Natural killer cell (primary cell): ENCODE measurements around the gene TMEM63B. TPM values are rescaled to one million over a fixed set of nuclear protein-coding genes. Genes with fewer than 3 reads are reported as not detected.

Experiments
- ATAC-seq, 3 donors: fragments of 150-1000 bp in 2 of 3; fragments of 200-7000 bp in 1 of 3; cut with Tn5 transposase; 1 replicate in 1 of 3; 2 replicates in 2 of 3; pipeline ENCODE4 v1.10.0; 2021; ENCODE audit warnings: mild to moderate bottlenecking in 2 of 3, moderate library complexity in 2 of 3
- DNase-seq, 2 donors: peaks; one replicate each; pipeline versions ENCODE4 v3.0.0 to v3.0.0-alpha.2; 2013 to 2021; ENCODE audit warnings: mixed read lengths in 1 of 2
- H3K27ac ChIP-seq: one replicate; pipeline ENCODE4 v1.5.1; 2013; ENCODE audit warnings: mild to moderate bottlenecking, low read length
- H3K27me3 ChIP-seq: one replicate; pipeline ENCODE4 v1.6.1; 2013; ENCODE audit warnings: low read length; ENCODE audit not compliant: control insufficient read depth, insufficient read depth
- H3K36me3 ChIP-seq: one replicate; pipeline ENCODE4 v1.6.1; 2013; ENCODE audit warnings: low read length; ENCODE audit not compliant: control insufficient read depth, insufficient read depth
- H3K4me1 ChIP-seq: one replicate; pipeline ENCODE4 v1.6.1; 2013; ENCODE audit warnings: low read length; ENCODE audit not compliant: control insufficient read depth, insufficient read depth
- H3K4me3 ChIP-seq: one replicate; pipeline ENCODE4 v1.5.1; 2013; ENCODE audit warnings: low read length
- H3K9me3 ChIP-seq: one replicate; pipeline ENCODE4 v1.6.1; 2013; ENCODE audit warnings: low read length; ENCODE audit not compliant: control insufficient read depth, insufficient read depth
- H3K27ac Mint-ChIP-seq, 2 donors: one replicate each; pipeline ENCODE4 v1.8.0; 2022; ENCODE audit warnings: mild to moderate bottlenecking in 2 of 2, mixed read lengths in 2 of 2, moderate library complexity in 1 of 2
- H3K27me3 Mint-ChIP-seq, 2 donors: one replicate each; pipeline ENCODE4 v1.8.0; 2022; ENCODE audit warnings: low read depth in 2 of 2, mixed read lengths in 2 of 2
- H3K36me3 Mint-ChIP-seq: one replicate; pipeline ENCODE4 v1.8.0; 2022; ENCODE audit warnings: mixed read lengths
- H3K4me1 Mint-ChIP-seq, 2 donors: one replicate each; pipeline ENCODE4 v1.8.0; 2022; ENCODE audit warnings: mixed read lengths in 2 of 2
- H3K4me3 Mint-ChIP-seq: one replicate; pipeline ENCODE4 v1.8.0; 2022; ENCODE audit warnings: mild to moderate bottlenecking, moderate library complexity, mixed read lengths
- H3K9me3 Mint-ChIP-seq, 2 donors: one replicate each; pipeline ENCODE4 v1.8.0; 2022; ENCODE audit warnings: mixed read lengths in 2 of 2
- WGBS: methylation state at CpG from one replicate; pipeline ENCODE4 v1.1.7; 2013; ENCODE audit warnings: missing lambda C conversion rate; ENCODE audit not compliant: insufficient coverage; 5-methylcytosine and 5-hydroxymethylcytosine counted together
- intact Hi-C: fragments of 100-400 bp; cut with micrococcal nuclease; formaldehyde crosslinking; loops from one replicate; pipeline ENCODE4 v1.14.2; 2022
- total RNA-seq, 4 donors: library from RNA; stranded (reverse); fragments of 120-200 nt in 1 of 4; gene quantifications; one replicate each; pipeline versions ENCODE4 v1.2.3 to v1.2.4, GENCODE V29; 2013 to 2022
- TF ChIP-seq, protein P1 (sequence below): fragments of 200-600 bp; IDR thresholded peaks from one replicate; pipeline ENCODE4 v1.8.0; 2022; ENCODE audit warnings: antibody characterized with exemption

The TMEM63B gene
- total RNA-seq, 3 donors from 2014 or later (not counting 1 experiment from before 2014, with no cell fraction given), result 24.7 to 30.8 (median 28.1) TPM

DNA sequence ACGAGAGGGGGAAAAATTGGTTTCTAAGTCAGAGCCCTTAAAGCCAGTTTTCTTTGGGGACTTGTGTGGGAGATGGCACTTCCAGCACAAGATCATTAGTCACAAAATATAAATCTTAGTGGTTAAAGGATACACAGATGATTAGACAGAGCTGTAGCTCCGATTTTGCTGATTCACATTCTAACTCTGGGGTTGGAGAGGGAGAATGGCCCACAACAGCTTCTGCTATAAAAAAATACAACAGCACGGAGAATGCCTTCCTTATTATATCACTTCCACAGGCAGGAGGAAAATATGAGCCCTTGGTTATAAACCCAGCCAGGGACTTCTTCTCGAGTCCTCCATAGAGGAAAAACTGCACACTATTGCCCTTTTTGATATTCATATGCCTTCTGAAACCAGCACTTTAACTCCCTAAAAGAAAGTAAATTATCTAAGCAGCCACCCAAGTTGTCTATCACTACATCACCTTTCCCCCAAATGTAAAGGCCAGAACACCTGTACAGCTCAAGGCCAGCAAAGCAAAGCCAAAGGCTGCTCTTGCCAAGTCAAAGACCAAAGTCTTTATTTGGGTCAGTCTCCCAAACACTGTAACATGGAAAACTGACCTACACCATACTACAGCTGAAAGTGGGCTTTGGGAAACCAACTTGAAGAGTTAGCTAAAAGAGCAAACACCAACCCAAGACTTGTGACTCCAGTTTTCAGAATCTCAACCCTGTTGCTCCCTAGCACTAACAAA, 10.5 kb upstream of the TMEM63B start:
- Histone ChIP-seq H3K27ac (no peak overlapping the region), H3K9me3 (no peaks in the 10 kb centered on the region), H3K36me3 (peaks cover 26% of the 10 kb centered on the region), H3K4me1 (peaks cover 15% of the 10 kb centered on the region), H3K27me3 (no peaks in the 10 kb centered on the region), H3K4me3 (no peak overlapping the region)
- WGBS, result 88% methylated on average over 3 of the region's 4 CpGs
- Mint-ChIP-seq H3K36me3 (no peaks in the 10 kb centered on the region), H3K4me3 (no peak overlapping the region), H3K27me3 (no peaks in the 10 kb centered on the region), H3K4me1 (peaks cover 7 to 30% of the 10 kb centered on the region in 2 donors), H3K9me3 (no peaks in the 10 kb centered on the region), H3K27ac (no peak overlapping the region)
- intact Hi-C loops, result no loop called here
- DNase-seq, result no peak
- TF ChIP-seq, protein P1, sequence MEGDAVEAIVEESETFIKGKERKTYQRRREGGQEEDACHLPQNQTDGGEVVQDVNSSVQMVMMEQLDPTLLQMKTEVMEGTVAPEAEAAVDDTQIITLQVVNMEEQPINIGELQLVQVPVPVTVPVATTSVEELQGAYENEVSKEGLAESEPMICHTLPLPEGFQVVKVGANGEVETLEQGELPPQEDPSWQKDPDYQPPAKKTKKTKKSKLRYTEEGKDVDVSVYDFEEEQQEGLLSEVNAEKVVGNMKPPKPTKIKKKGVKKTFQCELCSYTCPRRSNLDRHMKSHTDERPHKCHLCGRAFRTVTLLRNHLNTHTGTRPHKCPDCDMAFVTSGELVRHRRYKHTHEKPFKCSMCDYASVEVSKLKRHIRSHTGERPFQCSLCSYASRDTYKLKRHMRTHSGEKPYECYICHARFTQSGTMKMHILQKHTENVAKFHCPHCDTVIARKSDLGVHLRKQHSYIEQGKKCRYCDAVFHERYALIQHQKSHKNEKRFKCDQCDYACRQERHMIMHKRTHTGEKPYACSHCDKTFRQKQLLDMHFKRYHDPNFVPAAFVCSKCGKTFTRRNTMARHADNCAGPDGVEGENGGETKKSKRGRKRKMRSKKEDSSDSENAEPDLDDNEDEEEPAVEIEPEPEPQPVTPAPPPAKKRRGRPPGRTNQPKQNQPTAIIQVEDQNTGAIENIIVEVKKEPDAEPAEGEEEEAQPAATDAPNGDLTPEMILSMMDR, result no peak
- ATAC-seq, result no peak

DNA sequence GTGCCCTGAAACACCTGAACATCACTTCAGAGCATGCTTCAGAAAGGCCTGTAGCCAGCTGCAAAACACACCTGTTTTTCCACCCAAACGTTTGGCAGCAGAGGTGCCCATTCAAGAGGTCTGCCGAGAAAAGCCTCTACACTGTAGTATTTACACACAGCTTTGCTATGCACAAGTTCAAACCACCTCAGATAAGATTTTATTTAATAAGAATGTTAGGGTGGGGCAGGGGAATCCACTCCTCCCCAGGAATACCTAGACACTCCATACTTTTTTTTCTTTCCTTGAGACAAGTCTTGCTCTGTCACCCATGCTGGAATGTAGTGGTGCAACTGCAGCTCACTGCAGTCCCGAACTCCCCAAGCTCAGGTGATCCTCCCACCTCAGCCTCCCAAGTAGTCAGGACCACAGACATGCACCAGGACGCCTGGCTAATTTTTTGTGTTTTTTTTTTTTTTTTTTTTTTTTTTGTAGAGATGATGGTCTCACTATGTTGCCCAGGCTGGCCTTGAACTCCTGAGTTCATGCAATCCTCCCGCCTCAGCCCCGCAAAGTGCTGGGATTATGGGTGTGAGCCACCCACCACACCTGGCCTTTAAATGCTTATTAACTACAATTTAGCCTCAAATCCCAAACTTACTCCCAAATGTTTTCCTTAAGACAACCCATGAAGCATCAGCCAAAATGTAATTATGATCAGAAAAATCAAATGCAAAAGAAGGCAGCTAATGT, 9.8 kb upstream of the TMEM63B start:
- Mint-ChIP-seq H3K4me1 (peaks cover 11 to 32% of the 10 kb centered on the region in 2 donors), H3K27me3 (no peaks in the 10 kb centered on the region), H3K36me3 (no peaks in the 10 kb centered on the region), H3K4me3 (no peak overlapping the region), H3K27ac (no peak overlapping the region), H3K9me3 (no peaks in the 10 kb centered on the region)
- H3K27me3 ChIP-seq, result no peaks in the 10 kb centered on the region
- DNase-seq (no peak), ATAC-seq (no peak)
- TF ChIP-seq, protein P1, result no peak
- H3K4me1 ChIP-seq, result peaks cover 22% of the 10 kb centered on the region
- H3K4me3 ChIP-seq, result no peak overlapping the region
- H3K36me3 ChIP-seq, result peaks cover 18% of the 10 kb centered on the region
- H3K9me3 ChIP-seq, result no peaks in the 10 kb centered on the region
- 85% methylated on average over 5 of the region's 6 CpGs for WGBS
- intact Hi-C loops, result no loop called here
- no peak overlapping the region for H3K27ac ChIP-seq

DNA sequence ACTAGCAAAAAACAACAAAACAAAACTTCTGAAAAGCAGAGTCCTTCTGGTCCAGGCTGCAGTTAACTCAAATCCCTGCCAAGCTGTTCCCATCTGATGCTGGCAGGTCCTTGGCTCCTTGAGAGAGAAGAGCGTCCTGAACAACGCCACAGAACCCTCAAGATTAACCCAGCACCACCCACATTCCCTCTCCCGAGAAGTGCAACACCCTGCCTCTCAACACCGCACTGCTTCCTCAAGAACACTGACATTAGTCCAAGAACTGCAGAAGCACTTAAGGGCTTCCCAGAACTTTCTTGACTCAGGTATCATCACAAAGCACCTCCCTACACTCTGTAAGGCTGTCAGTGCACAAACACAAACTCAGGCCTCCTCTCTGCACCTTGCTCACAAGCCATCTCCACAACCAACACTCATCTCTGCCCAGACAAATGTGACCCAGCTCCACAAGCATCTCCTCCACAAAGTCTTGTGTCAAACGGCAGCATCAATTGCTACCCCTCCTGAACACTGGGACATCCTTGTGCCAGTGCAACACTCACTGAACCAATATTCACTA, 7.6 kb upstream of the TMEM63B start:
- no peaks in the 10 kb centered on the region for H3K36me3 Mint-ChIP-seq
- Histone ChIP-seq H3K27me3 (no peaks in the 10 kb centered on the region), H3K9me3 (no peaks in the 10 kb centered on the region), H3K4me3 (no peak overlapping the region), H3K4me1 (peaks cover 42% of the 10 kb centered on the region), H3K27ac (no peak overlapping the region), H3K36me3 (peaks cover 3% of the 10 kb centered on the region)
- peaks cover 32 to 55% of the 10 kb centered on the region in 2 donors for H3K4me1 Mint-ChIP-seq
- no peak for DNase-seq
- WGBS, result 61% methylated on average over 5 of the region's 5 CpGs
- H3K9me3 Mint-ChIP-seq, result no peaks in the 10 kb centered on the region
- no peak for ATAC-seq
- no peaks in the 10 kb centered on the region for H3K27me3 Mint-ChIP-seq
- H3K4me3 Mint-ChIP-seq, result no peak overlapping the region
- intact Hi-C loops, result no loop called here
- TF ChIP-seq, protein P1, result no peak
- H3K27ac Mint-ChIP-seq, result peak overlapping the region in 1 of 2 donors; percentile 44
